Activated CD8-positive, alpha-beta T cell treated with anti-CD3 and anti-CD28 coated beads for 36 hours (primary cell): ENCODE data around the gene NLRP11. TPM values are rescaled to one million over a fixed set of nuclear protein-coding genes. Genes with fewer than 3 reads are reported as not detected.

Experiments used
- ATAC-seq: fragments of 200-7000 bp; cut with Tn5 transposase; one replicate; pipeline ENCODE4 v1.10.0; 2021; ENCODE audit warnings: mild to moderate bottlenecking, moderate library complexity
- CTCF ChIA-PET: fragments of 350-600 bp; sonication (Branson Sonifier 250); formaldehyde crosslinking; loops from one replicate; lab custom pipeline; 2021; ENCODE audit warnings: antibody characterized with exemption; lab: Charles Lee
- POLR2A ChIA-PET: fragments of 350-600 bp; sonication (Branson Sonifier 250); formaldehyde crosslinking; loops from one replicate; lab custom pipeline; 2021; ENCODE audit warnings: antibody characterized with exemption; lab: Charles Lee
- DNase-seq: peaks from one replicate; pipeline ENCODE4 v3.0.0-alpha.2; 2020
- H3K27ac Mint-ChIP-seq: one replicate; pipeline ENCODE4 v1.8.0; 2021; ENCODE audit warnings: mild to moderate bottlenecking, mixed read lengths
- H3K27me3 Mint-ChIP-seq: one replicate; pipeline ENCODE4 v1.8.0; 2021; ENCODE audit warnings: mixed read lengths
- H3K36me3 Mint-ChIP-seq: one replicate; pipeline ENCODE4 v1.8.0; 2021; ENCODE audit warnings: low read depth, mixed read lengths
- H3K4me1 Mint-ChIP-seq: one replicate; pipeline ENCODE4 v1.8.0; 2021; ENCODE audit warnings: low read depth, mixed read lengths
- H3K4me3 Mint-ChIP-seq: one replicate; pipeline ENCODE4 v1.8.0; 2021; ENCODE audit warnings: mild to moderate bottlenecking, moderate library complexity, mixed read lengths
- H3K9me3 Mint-ChIP-seq: one replicate; pipeline ENCODE4 v1.8.0; 2021; ENCODE audit warnings: mixed read lengths
- CTCF ChIP-seq: fragments of 200-600 bp; IDR thresholded peaks from one replicate; pipeline ENCODE4 v1.8.0; 2022; ENCODE audit warnings: antibody characterized with exemption, mild to moderate bottlenecking
- intact Hi-C: fragments of 100-400 bp; cut with micrococcal nuclease; formaldehyde crosslinking; loops from one replicate; pipeline ENCODE4 v1.10.0; 2022
- total RNA-seq, 2 experiments: library from RNA; stranded (reverse); gene quantifications; one replicate each; pipeline ENCODE4 v1.2.3, GENCODE V29; 2021

The NLRP11 gene
- total RNA-seq, 2 experiments from 2014 or later: 0.14 TPM; not detected in 1

DNA sequence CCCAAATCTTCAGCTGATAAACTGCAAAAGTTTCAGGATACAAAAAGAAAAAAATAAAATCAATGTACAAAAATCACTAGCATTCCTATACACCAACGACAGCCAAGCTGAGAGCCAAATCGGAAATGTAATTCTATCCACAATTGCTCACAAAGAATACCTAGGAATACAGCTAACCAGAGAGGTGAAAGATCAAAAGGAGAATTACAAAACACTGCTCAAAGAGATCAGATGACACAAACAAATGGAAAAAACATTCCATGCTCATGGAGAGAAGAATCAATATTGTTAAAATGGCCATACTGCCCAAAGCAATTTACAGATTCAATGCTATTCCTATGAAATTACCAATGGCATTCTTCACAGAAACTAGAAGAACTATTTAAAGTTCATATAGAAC, 29.5 kb downstream of the NLRP11 start:
- ChIA-PET CTCF (interaction anchor here (0.6 kb wide), 1 partner anchor 1192 kb away, joined by 3 read pairs; no protein-coding TSS in a partner anchor), POLR2A (no interaction called here)
- ATAC-seq (no peak), DNase-seq (no peak)
- intact Hi-C loops: no loop called here
- no peaks in the 10 kb centered on the region for H3K27me3 Mint-ChIP-seq
- no peak overlapping the region for H3K4me3 Mint-ChIP-seq
- TF ChIP-seq CTCF: no peak
- H3K27ac Mint-ChIP-seq: no peak overlapping the region
- H3K4me1 Mint-ChIP-seq: no peaks in the 10 kb centered on the region
- no peaks in the 10 kb centered on the region for H3K36me3 Mint-ChIP-seq
- peaks cover 4% of the 10 kb centered on the region for H3K9me3 Mint-ChIP-seq

- no peak for DNase-seq
- no peak overlapping the region for H3K4me3 Mint-ChIP-seq
- ChIA-PET POLR2A (no interaction called here), CTCF (no interaction called here)
- no peaks in the 10 kb centered on the region for H3K27me3 Mint-ChIP-seq
- no peaks in the 10 kb centered on the region for H3K36me3 Mint-ChIP-seq
- H3K27ac Mint-ChIP-seq: no peak overlapping the region
- H3K4me1 Mint-ChIP-seq: no peaks in the 10 kb centered on the region
- ATAC-seq: no peak
- intact Hi-C loops: no loop called here
- H3K9me3 Mint-ChIP-seq: peaks cover 4% of the 10 kb centered on the region
- no peak for TF ChIP-seq CTCF
Measured at GRCh38 chr19:55801416-55801815, 30.4 kb downstream of the NLRP11 start.

DNA sequence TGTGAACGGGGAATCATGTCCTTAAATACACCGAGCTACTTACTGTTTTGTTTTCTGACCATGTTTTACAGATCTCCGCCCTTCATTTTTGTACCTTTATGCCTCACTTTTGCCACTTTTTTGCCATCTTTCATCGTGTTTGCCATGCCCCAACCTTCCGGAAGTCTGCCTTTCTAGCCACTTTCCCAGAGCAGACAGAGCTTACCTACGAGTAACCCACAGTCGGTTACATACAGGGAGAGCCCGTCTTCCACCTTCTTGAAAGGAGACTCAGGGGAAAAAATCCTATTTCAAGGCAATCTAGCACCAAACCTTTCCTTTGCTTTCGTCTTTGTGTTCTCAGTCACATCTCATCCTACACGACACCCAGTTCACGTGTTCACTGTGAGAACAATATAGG, 36.8 kb downstream of the NLRP11 start:
- no peaks in the 10 kb centered on the region for H3K4me1 Mint-ChIP-seq
- H3K27ac Mint-ChIP-seq: no peak overlapping the region
- no peak overlapping the region for H3K4me3 Mint-ChIP-seq
- no peaks in the 10 kb centered on the region for H3K9me3 Mint-ChIP-seq
- no peaks in the 10 kb centered on the region for H3K36me3 Mint-ChIP-seq
- ATAC-seq (no peak), DNase-seq (no peak)
- no peaks in the 10 kb centered on the region for H3K27me3 Mint-ChIP-seq
- intact Hi-C loops: no loop called here
- no peak for TF ChIP-seq CTCF
- ChIA-PET POLR2A (interaction anchor here (0.6 kb wide), 1 partner anchor 91 kb away, joined by 3 read pairs; no protein-coding TSS in a partner anchor), CTCF (no interaction called here)

GRCh38 chr19:55781112-55781511, 50.7 kb downstream of the NLRP11 start:
- intact Hi-C loops: no loop called here
- DNase-seq (no peak), ATAC-seq (no peak)
- Mint-ChIP-seq H3K36me3 (no peaks in the 10 kb centered on the region), H3K27me3 (peaks cover 22% of the 10 kb centered on the region), H3K4me3 (no peak overlapping the region), H3K9me3 (no peaks in the 10 kb centered on the region), H3K4me1 (no peaks in the 10 kb centered on the region), H3K27ac (no peak overlapping the region)
- ChIA-PET CTCF (no interaction called here), POLR2A (no interaction called here)
- no peak for TF ChIP-seq CTCF

DNA sequence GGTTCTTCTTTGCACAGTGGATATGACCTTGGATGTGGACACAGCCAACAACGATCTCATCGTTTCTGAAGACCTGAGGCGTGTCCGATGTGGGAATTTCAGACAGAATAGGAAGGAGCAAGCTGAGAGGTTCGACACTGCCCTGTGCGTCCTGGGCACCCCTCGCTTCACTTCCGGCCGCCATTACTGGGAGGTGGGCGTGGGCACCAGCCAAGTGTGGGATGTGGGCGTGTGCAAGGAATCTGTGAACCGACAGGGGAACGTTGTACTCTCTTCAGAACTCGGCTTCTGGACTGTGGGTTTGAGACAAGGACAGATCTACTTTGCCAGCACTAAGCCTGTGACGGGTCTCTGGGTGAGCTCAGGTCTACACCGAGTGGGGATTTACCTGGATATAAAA, 53.5 kb downstream of the NLRP11 start:
- no peaks in the 10 kb centered on the region for H3K4me1 Mint-ChIP-seq
- intact Hi-C loops: no loop called here

More for the DNA sequence above, 53.5 kb downstream of the NLRP11 start:
- H3K9me3 Mint-ChIP-seq: no peaks in the 10 kb centered on the region
- no peak for ATAC-seq
- peaks cover 22% of the 10 kb centered on the region for H3K27me3 Mint-ChIP-seq
- no peak overlapping the region for H3K27ac Mint-ChIP-seq
- no peak for DNase-seq
- H3K4me3 Mint-ChIP-seq: no peak overlapping the region
- H3K36me3 Mint-ChIP-seq: no peaks in the 10 kb centered on the region
- TF ChIP-seq CTCF: no peak
- ChIA-PET CTCF (no interaction called here), POLR2A (no interaction called here)
